Endothelial cell of umbilical vein (primary cell): ENCODE results near the gene ACAT2.

Experiments
- JUN ChIP-seq: IDR thresholded peaks from 2 replicates; pipeline ENCODE4 v1.6.1; 2011; ENCODE audit warnings: borderline replicate concordance, low read depth; ENCODE audit not compliant: insufficient read length, insufficient read depth
- POLR2A ChIP-seq: IDR thresholded peaks from 2 replicates; pipeline ENCODE4 v1.6.1; 2012; ENCODE audit warnings: low read depth, mild to moderate bottlenecking, control low read depth, low read length
- POLR2AphosphoS5 ChIP-seq: IDR thresholded peaks from 2 replicates; pipeline ENCODE4 v1.6.1; 2012; ENCODE audit warnings: low read depth, mild to moderate bottlenecking, control low read depth, low read length, moderate library complexity; ENCODE audit not compliant: insufficient read depth
- TF ChIP-seq, protein P1 (sequence below), 2 donors: IDR thresholded peaks; 1 replicate in 1 of 2; 2 replicates in 1 of 2; pipeline ENCODE4 v1.5.1; 2011; ENCODE audit warnings: low read length in 2 of 2, mild to moderate bottlenecking in 2 of 2, moderate library complexity in 2 of 2, control low read depth in 1 of 2, inconsistent platforms in 1 of 2, low read depth in 1 of 2; ENCODE audit not compliant: insufficient read depth in 1 of 2; ENCODE audit errors: extremely low read depth in 1 of 2

DNA sequence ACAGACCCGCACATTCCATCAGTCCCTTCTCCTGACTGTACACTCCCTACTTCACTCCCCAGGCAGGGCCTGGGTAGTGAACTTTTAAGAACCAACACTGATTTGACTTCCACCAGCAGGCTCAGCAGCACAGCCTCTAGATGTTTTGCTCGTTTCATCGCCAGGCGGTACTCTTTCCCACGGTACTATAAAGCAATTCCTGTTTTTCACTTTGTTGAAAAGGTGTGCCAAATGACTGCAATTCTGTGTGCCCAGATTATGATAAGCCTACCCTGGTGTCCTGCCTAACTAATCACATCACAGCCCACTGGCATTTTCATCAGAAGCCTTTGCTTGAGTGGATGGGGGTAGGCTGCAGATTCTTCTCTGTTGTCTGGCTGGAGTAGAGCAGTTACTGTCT is 47.4 kb upstream of the ACAT2 start:
- TF ChIP-seq, protein P1, sequence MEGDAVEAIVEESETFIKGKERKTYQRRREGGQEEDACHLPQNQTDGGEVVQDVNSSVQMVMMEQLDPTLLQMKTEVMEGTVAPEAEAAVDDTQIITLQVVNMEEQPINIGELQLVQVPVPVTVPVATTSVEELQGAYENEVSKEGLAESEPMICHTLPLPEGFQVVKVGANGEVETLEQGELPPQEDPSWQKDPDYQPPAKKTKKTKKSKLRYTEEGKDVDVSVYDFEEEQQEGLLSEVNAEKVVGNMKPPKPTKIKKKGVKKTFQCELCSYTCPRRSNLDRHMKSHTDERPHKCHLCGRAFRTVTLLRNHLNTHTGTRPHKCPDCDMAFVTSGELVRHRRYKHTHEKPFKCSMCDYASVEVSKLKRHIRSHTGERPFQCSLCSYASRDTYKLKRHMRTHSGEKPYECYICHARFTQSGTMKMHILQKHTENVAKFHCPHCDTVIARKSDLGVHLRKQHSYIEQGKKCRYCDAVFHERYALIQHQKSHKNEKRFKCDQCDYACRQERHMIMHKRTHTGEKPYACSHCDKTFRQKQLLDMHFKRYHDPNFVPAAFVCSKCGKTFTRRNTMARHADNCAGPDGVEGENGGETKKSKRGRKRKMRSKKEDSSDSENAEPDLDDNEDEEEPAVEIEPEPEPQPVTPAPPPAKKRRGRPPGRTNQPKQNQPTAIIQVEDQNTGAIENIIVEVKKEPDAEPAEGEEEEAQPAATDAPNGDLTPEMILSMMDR (IDR thresholded peaks at IDR 0.05; ENCODE audit: extremely low read depth in 1 of 2, insufficient read depth in 1 of 2, low read depth in 1 of 2, low read length in 2 of 2) = no peak
- no peak for TF ChIP-seq JUN
- no peak for TF ChIP-seq POLR2AphosphoS5
- TF ChIP-seq POLR2A = no peak
